ENCODE results near the gene SIRT6. TPM values are rescaled to one million over a fixed set of nuclear protein-coding genes. Genes with fewer than 3 reads are reported as not detected.

The SIRT6 gene
- total RNA-seq, 1 donor from 2014 or later = 65.6 TPM

DNA sequence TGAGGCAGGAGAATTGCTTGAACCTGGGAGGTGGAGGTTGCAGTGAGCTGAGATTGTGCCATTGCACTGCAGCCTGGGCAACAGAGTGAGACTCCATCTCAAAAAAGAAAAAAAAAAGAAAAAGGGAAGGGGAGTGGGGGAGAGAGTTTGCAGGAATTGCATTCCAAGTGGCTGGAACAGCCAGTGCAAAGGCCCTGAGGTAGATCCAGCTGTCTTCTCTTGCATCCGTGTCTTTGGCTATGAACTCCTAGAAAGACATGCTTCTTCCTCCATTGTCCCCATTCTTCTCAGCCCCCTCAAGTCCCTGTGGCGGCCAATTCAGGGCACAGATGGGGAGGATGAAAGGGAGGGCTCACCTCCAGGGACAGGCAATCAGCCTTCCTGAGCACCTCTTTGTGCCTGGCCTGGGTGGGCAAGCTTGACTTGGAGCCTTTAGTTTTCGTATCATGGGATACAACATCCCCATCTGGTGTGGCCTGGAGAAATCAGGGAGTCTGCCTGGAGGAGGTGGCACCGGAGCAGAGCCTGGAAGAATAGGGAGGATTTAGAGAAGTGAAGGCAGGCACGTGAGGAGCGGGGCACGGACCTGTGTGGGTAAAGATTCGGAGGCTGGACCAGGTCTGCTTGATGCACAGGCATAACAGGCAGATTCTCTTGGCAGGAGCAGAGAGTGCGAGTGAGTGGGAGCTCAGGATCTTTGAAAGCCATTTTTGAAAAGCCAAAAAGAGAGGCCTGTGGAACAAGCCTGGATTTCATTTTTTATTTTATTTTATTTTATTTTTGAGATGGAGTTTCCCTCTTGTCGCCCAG is 5.2 kb upstream of the SIRT6 start:
- H3K9me3 ChIP-seq = no peaks in the 10 kb centered on the region
- H3K27ac ChIP-seq = no peak overlapping the region
- no peak for DNase-seq (ENCODE audit: extremely low spot score in 2 of 2)
- no peaks in the 10 kb centered on the region for H3K36me3 ChIP-seq
- H3K27me3 ChIP-seq = no peaks in the 10 kb centered on the region
- intact Hi-C loops (cut with DNase I) = no loop called here
- peaks cover 6% of the 10 kb centered on the region for H3K4me1 ChIP-seq
- TF ChIP-seq, protein P1, sequence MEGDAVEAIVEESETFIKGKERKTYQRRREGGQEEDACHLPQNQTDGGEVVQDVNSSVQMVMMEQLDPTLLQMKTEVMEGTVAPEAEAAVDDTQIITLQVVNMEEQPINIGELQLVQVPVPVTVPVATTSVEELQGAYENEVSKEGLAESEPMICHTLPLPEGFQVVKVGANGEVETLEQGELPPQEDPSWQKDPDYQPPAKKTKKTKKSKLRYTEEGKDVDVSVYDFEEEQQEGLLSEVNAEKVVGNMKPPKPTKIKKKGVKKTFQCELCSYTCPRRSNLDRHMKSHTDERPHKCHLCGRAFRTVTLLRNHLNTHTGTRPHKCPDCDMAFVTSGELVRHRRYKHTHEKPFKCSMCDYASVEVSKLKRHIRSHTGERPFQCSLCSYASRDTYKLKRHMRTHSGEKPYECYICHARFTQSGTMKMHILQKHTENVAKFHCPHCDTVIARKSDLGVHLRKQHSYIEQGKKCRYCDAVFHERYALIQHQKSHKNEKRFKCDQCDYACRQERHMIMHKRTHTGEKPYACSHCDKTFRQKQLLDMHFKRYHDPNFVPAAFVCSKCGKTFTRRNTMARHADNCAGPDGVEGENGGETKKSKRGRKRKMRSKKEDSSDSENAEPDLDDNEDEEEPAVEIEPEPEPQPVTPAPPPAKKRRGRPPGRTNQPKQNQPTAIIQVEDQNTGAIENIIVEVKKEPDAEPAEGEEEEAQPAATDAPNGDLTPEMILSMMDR (IDR thresholded peaks at IDR 0.05) = no peak
- no peak for TF ChIP-seq POLR2A (IDR thresholded peaks at IDR 0.05)
- TF ChIP-seq POLR2AphosphoS5 (IDR thresholded peaks at IDR 0.05; ENCODE audit: insufficient read depth in 1 of 2, low read depth in 1 of 2) = no peak
- H3K4me3 ChIP-seq = no peak overlapping the region

DNA sequence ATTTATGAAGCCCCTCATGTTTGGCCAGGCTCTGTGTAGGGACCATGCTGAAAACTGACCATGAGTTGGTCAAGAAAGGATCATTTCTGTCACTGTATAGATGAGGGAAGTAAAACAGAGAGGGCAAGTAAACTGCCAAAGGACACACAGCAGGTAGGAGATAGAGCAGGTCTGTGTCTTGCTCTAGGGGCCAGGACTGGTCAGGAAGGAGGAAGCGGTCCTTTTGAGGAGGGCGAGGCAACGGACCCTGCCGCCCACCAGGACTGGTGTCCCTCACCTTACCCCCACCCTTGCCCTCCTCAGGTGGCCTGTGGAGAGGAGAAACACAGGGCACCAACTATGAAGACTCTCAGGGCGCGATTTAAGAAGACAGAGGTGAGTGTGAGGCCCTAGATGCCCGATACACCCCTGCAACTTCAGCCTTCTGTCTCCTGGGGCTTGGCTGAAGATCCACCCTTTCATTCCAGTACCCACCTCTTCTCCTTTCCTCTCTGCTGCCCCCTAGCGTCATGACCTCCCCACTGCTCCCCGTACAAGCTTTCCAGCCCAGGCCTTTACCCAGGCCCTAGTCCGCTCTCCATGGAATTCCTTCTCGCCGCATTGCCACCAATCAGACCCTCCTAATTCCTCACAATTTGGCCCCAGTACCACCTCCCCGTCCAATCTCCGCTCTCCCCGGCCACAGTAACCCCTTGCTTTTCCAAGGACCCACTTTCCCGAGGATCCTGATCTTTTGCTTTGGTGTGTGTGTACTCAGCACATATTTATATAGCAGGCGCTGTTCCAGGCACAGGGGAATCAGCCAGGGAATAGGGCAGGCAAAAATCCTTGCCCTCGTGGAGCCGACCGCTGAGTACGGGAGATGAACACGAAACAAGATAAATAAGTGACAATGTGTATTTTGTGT is 4.0 kb upstream of the SIRT6 start:
- intact Hi-C loops (cut with DNase I) = no loop called here
- DNase-seq (ENCODE audit: extremely low spot score in 2 of 2) = no peak
- no peak overlapping the region for H3K4me3 ChIP-seq
- H3K4me1 ChIP-seq = peaks cover 14% of the 10 kb centered on the region
- no peaks in the 10 kb centered on the region for H3K36me3 ChIP-seq
- H3K27me3 ChIP-seq = no peaks in the 10 kb centered on the region
- no peak overlapping the region for H3K27ac ChIP-seq
- H3K9me3 ChIP-seq = no peaks in the 10 kb centered on the region
- no peak for TF ChIP-seq POLR2A (IDR thresholded peaks at IDR 0.05)
- TF ChIP-seq, protein P1 (IDR thresholded peaks at IDR 0.05) = peak in 2 of 3 experiments; percentile 5 to 37

DNA sequence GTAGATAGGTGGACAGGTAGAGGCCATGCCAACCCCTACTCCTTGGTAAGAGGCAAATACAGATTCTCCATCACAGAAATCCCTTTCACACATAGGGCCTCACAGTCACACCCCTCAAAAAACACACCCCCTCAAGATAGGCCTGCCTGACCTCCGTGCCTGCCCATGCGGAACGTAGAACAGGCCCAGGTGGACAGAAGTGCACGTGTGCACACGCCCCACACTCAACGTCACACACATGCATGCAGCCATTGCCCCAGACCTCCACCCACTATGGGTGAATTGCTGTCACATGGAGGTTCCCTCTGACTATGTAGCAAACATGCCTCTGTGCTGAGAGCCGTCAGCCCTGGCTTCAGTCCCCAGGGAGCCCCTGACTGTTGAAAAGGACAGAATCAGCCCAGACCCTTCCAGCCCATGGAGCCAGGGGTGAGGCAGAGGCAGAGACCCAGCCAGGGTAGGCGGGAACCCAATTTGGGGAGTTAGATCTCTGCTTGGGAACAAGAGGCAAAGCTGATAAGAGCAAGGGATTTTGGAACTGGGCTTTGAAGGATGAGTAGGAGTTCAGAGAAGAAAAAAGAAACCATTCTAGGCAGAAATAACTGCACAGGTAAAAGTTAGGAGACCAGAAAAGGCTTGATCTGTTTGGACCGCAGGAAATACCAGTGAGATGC is 3.2 kb upstream of the SIRT6 start:
- TF ChIP-seq, protein P1 (IDR thresholded peaks at IDR 0.05) = no peak
- TF ChIP-seq POLR2A (IDR thresholded peaks at IDR 0.05) (no peak), POLR2AphosphoS5 (IDR thresholded peaks at IDR 0.05; ENCODE audit: insufficient read depth in 1 of 2, low read depth in 1 of 2) (no peak)
- intact Hi-C loops (cut with DNase I) = no loop called here
- Histone ChIP-seq H3K9me3 (no peaks in the 10 kb centered on the region), H3K27ac (no peak overlapping the region), H3K4me3 (no peak overlapping the region), H3K27me3 (no peaks in the 10 kb centered on the region), H3K36me3 (peaks cover 0 to 2% of the 10 kb centered on the region in 2 donors), H3K4me1 (peaks cover 22% of the 10 kb centered on the region)
- DNase-seq (ENCODE audit: extremely low spot score in 2 of 2) = no peak

DNA sequence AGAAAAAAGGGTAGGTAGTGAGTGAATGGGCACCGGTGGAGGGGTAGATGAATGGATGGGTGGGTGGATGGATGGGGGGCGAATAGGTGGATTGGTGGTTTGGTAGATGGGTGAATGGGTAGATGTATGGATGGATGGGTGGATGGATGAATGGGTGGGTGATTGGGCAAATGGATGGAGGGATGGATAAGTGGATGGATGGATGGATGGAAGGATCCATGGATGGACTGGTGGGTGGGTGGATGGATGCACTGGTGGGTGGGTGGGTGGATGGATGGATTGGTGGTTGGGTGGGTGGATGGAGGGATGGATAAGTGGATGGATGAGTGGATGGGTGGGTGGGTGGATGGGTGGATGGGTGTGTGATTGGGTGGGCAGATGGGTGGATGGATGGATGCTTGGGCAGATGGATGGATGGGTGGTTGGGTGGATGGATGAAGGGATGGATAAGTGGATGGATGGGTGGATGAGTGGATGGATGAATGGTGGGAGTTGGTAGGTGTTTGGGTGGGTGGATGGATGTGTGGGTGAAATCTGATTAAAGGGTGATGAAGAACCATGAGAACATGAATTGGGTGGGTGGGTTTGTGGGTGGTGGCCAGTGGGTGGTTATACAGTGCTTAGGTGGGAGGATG is 2.5 kb upstream of the SIRT6 start:
- intact Hi-C loops (cut with DNase I) = no loop called here

More for the DNA sequence above, 2.5 kb upstream of the SIRT6 start:
- H3K27ac ChIP-seq = no peak overlapping the region
- peaks cover 27% of the 10 kb centered on the region for H3K4me1 ChIP-seq
- no peak overlapping the region for H3K4me3 ChIP-seq
- TF ChIP-seq, protein P1 (IDR thresholded peaks at IDR 0.05) = no peak
- TF ChIP-seq POLR2AphosphoS5 (IDR thresholded peaks at IDR 0.05; ENCODE audit: insufficient read depth in 1 of 2, low read depth in 1 of 2) (no peak), POLR2A (IDR thresholded peaks at IDR 0.05) (no peak)
- H3K36me3 ChIP-seq = peaks cover 0 to 9% of the 10 kb centered on the region in 2 donors
- no peak for DNase-seq (ENCODE audit: extremely low spot score in 2 of 2)
- H3K9me3 ChIP-seq = no peaks in the 10 kb centered on the region
- H3K27me3 ChIP-seq = no peaks in the 10 kb centered on the region
